ENCODE data around the gene VPS4A. TPM values are rescaled to one million over a fixed set of nuclear protein-coding genes. Genes with fewer than 3 reads are reported as not detected.

VPS4A gene
- total and polyA plus RNA-seq, 8 donors: 4.1 to 51.0 (median 31.0) TPM

DNA sequence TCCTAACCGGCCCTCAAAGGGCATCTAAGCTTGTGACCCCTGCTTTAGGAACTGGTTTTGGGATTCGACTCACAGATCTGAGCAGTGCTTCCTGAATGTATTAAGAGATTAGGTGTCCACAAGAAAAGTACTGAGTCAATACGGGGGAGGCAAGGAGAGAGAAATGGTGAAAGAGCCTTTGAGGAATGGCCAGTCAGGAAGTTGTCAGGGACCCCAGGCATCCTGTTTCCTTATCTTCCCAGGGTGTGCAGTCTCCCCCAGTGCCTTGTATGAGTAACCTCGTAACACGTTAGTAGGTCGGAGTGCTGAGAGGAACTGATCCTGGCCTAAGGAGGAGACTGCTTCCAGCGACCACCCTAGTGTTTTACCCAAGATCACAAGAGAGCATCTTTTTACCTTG lies 56.8 kb downstream of the VPS4A start:
- H3K4me1 ChIP-seq: peaks cover 0 to 8% (median 2%) of the 10 kb centered on the region in 4 donors
- no peak overlapping the region for H3K27ac ChIP-seq
- no peaks in the 10 kb centered on the region for H3K27me3 ChIP-seq
- peaks cover 62 to 100% (median 98%) of the 10 kb centered on the region in 4 donors for H3K36me3 ChIP-seq
- no peak overlapping the region for H3K4me3 ChIP-seq
- 78 to 88% (median 82%) methylated on average over 7 of the region's 7 CpGs for WGBS, 5 donors
- no peaks in the 10 kb centered on the region for H3K9me3 ChIP-seq
- no peak for DNase-seq
- TF ChIP-seq POLR2A (IDR thresholded peaks at IDR 0.05): no peak
- no peak for TF ChIP-seq EP300 (IDR thresholded peaks at IDR 0.05)
- TF ChIP-seq, protein P1, sequence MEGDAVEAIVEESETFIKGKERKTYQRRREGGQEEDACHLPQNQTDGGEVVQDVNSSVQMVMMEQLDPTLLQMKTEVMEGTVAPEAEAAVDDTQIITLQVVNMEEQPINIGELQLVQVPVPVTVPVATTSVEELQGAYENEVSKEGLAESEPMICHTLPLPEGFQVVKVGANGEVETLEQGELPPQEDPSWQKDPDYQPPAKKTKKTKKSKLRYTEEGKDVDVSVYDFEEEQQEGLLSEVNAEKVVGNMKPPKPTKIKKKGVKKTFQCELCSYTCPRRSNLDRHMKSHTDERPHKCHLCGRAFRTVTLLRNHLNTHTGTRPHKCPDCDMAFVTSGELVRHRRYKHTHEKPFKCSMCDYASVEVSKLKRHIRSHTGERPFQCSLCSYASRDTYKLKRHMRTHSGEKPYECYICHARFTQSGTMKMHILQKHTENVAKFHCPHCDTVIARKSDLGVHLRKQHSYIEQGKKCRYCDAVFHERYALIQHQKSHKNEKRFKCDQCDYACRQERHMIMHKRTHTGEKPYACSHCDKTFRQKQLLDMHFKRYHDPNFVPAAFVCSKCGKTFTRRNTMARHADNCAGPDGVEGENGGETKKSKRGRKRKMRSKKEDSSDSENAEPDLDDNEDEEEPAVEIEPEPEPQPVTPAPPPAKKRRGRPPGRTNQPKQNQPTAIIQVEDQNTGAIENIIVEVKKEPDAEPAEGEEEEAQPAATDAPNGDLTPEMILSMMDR (IDR thresholded peaks at IDR 0.05): no peak
- no peak for TF ChIP-seq POLR2AphosphoS5 (IDR thresholded peaks at IDR 0.05)
- intact Hi-C loops (cut with DNase I; ENCODE audit: low total_unique reads): no loop called here

DNA sequence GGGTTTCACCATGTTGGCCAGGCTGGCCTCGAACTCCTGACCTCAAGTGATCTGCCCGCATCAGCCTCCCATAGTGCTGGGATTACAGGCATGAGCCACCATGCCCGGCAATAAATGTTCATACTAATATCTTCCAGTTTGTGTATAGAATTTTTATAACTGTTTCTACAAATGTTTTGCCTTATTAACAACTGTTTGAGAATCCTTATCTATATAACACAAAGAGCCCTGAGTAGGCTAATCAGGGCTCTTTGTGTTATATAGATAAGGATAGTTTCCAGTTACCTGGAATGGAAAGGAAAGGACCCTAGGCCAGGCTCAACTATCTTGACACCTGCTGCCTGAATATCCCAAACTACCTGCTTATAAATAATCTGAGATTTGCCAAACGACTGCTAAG lies 57.7 kb downstream of the VPS4A start:
- no peak overlapping the region for H3K27ac ChIP-seq
- no peak overlapping the region for H3K4me3 ChIP-seq
- DNase-seq: no peak
- H3K4me1 ChIP-seq: peaks cover 0 to 12% (median 4%) of the 10 kb centered on the region in 4 donors
- intact Hi-C loops (cut with DNase I; ENCODE audit: low total_unique reads): no loop called here
- no peaks in the 10 kb centered on the region for H3K27me3 ChIP-seq
- peaks cover 60 to 100% (median 95%) of the 10 kb centered on the region in 4 donors for H3K36me3 ChIP-seq
- WGBS, 5 donors: 46 to 77% (median 56%) methylated on average over 4 of the region's 4 CpGs
- no peaks in the 10 kb centered on the region for H3K9me3 ChIP-seq
- TF ChIP-seq, protein P1 (IDR thresholded peaks at IDR 0.05): no peak
- TF ChIP-seq POLR2A (IDR thresholded peaks at IDR 0.05): no peak
- no peak for TF ChIP-seq POLR2AphosphoS5 (IDR thresholded peaks at IDR 0.05)
- no peak for TF ChIP-seq EP300 (IDR thresholded peaks at IDR 0.05)

DNA sequence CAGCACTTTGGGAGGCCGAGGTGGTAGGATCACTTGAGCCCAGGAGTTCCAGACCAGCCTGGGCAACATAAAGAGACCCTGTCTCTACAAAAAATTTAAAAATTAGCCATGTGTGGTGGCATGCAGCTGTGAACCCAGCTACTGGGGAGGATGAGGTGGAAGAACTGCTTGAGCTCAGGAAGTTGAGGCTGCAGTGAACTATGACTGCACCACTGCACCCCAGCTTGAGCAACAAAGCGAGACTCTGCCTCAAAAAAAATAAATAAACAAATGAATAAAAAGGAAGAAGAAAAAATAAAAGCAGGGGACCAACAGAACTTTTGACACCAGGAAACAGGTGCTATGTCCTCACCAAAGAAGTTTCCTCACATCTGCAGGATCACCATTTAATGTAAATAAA lies 60.4 kb downstream of the VPS4A start:
- Histone ChIP-seq H3K27ac (no peak overlapping the region), H3K4me1 (peaks cover 0 to 12% (median 4%) of the 10 kb centered on the region in 4 donors), H3K4me3 (no peak overlapping the region), H3K9me3 (no peaks in the 10 kb centered on the region), H3K27me3 (no peaks in the 10 kb centered on the region), H3K36me3 (peaks cover 35 to 82% (median 76%) of the 10 kb centered on the region in 4 donors)
- WGBS, 5 donors: 78 to 96% (median 90%) methylated on average over 2 of the region's 2 CpGs
- DNase-seq: no peak
- no peak for TF ChIP-seq EP300 (IDR thresholded peaks at IDR 0.05)
- intact Hi-C loops (cut with DNase I; ENCODE audit: low total_unique reads): no loop called here

DNA sequence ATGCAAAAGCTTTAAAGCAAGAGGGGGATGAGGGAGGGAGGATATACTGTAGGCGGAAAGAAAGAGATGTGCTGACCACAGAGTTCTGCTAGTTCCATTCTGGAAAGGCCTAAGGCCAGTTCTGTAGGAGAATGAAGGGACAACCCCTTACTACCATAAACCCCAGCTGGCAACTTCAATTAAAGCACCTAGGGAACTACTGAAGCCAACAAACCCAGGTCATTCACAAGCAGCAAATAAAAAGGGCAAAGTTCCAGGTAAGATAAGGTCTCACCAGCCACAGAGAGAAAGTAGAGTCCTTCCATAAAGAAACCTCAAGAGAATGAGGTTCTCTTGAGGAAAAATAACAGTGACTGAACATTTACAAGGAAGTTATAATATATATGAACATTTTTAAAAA lies 61.9 kb downstream of the VPS4A start:
- intact Hi-C loops (cut with DNase I; ENCODE audit: low total_unique reads): no loop called here
- H3K4me3 ChIP-seq: no peak overlapping the region
- no peak for TF ChIP-seq POLR2AphosphoS5 (IDR thresholded peaks at IDR 0.05)
- no peak for TF ChIP-seq EP300 (IDR thresholded peaks at IDR 0.05)
- TF ChIP-seq, protein P1 (IDR thresholded peaks at IDR 0.05): no peak
- TF ChIP-seq POLR2A (IDR thresholded peaks at IDR 0.05): no peak
- DNase-seq: peak in 1 of 2 donors; percentile 53
- 61 to 83% (median 75%) methylated on average over 1 of the region's 1 CpG for WGBS, 5 donors
- H3K27me3 ChIP-seq: no peaks in the 10 kb centered on the region
- H3K36me3 ChIP-seq: peaks cover 21 to 81% (median 74%) of the 10 kb centered on the region in 4 donors
- H3K9me3 ChIP-seq: no peaks in the 10 kb centered on the region
- H3K4me1 ChIP-seq: peaks cover 0 to 12% (median 4%) of the 10 kb centered on the region in 4 donors
- no peak overlapping the region for H3K27ac ChIP-seq

Other genes with a start within 250 kb of the VPS4A start
- 10 to 100 TPM in 1 of 5 donors, 1 to 10 TPM in 3, not detected in 1; 1.2 to 10.3 (median 6.3) TPM for gene HAS3, start 205.7 kb upstream of the VPS4A start, total RNA-seq
- 1 to 10 TPM; 1.1 to 5.8 (median 5.1) TPM for gene HAS3, start 205.7 kb upstream of the VPS4A start, polyA plus RNA-seq
- gene CHTF8, start 178.8 kb upstream of the VPS4A start, total RNA-seq: 10 to 100 TPM; 12.3 to 52.7 (median 33.0) TPM
- gene CHTF8, start 178.8 kb upstream of the VPS4A start, polyA plus RNA-seq: 10 to 100 TPM; 60.1 to 83.2 (median 64.8) TPM
- 10 to 100 TPM in 4 of 5 donors, 1 to 10 TPM in 1; 8.1 to 68.8 (median 32.0) TPM for gene UTP4, start 178.7 kb upstream of the VPS4A start, total RNA-seq
- 10 to 100 TPM; 18.7 to 33.1 (median 23.1) TPM for gene UTP4, start 178.7 kb upstream of the VPS4A start, polyA plus RNA-seq
- gene SNTB2, start 124.2 kb upstream of the VPS4A start, total RNA-seq: 10 to 100 TPM; 11.6 to 74.4 (median 45.5) TPM
- 1 to 10 TPM; 4.0 to 6.4 (median 4.2) TPM for gene SNTB2, start 124.2 kb upstream of the VPS4A start, polyA plus RNA-seq
- gene PDF, start 19.2 kb downstream of the VPS4A start, total RNA-seq: 100 to 1,000 TPM in 1 of 5 donors, 10 to 100 TPM in 2, 1 to 10 TPM in 1, not detected in 1; 6.4 to 131 (median 23.6) TPM
- 1 to 10 TPM; 1.7 to 7.9 (median 7.1) TPM for gene PDF, start 19.2 kb downstream of the VPS4A start, polyA plus RNA-seq
- gene COG8, start 28.2 kb downstream of the VPS4A start, total RNA-seq: 100 to 1,000 TPM in 1 of 5 donors, 10 to 100 TPM in 4; 18.1 to 167 (median 33.6) TPM
- 10 to 100 TPM; 11.1 to 19.7 (median 11.5) TPM for gene COG8, start 28.2 kb downstream of the VPS4A start, polyA plus RNA-seq
- gene NIP7, start 28.4 kb downstream of the VPS4A start, total RNA-seq: 10 to 100 TPM in 2 of 5 donors, 1 to 10 TPM in 1, under 1 TPM in 1, not detected in 1; 0.89 to 18.9 (median 9.8) TPM
- 10 to 100 TPM; 10.9 to 16.3 (median 14.4) TPM for gene NIP7, start 28.4 kb downstream of the VPS4A start, polyA plus RNA-seq
- gene TMED6, start 40.4 kb downstream of the VPS4A start, total RNA-seq: 10 to 100 TPM in 2 of 5 donors, 1 to 10 TPM in 2, not detected in 1; 1.8 to 31.9 (median 10.8) TPM
- gene TMED6, start 40.4 kb downstream of the VPS4A start, polyA plus RNA-seq: 10 to 100 TPM in 2 of 3 donors, 1 to 10 TPM in 1; 3.8 to 60.1 (median 37.6) TPM
- 100 to 1,000 TPM in 2 of 5 donors, 10 to 100 TPM in 3; 11.6 to 209 (median 35.1) TPM for gene TERF2, start 74.7 kb downstream of the VPS4A start, total RNA-seq
- gene TERF2, start 74.7 kb downstream of the VPS4A start, polyA plus RNA-seq: 10 to 100 TPM in 1 of 3 donors, 1 to 10 TPM in 2; 7.6 to 13.6 (median 8.8) TPM
- 10 to 100 TPM in 4 of 5 donors, 1 to 10 TPM in 1; 9.3 to 76.3 (median 46.8) TPM for gene CYB5B, start 113.3 kb downstream of the VPS4A start, total RNA-seq
- gene CYB5B, start 113.3 kb downstream of the VPS4A start, polyA plus RNA-seq: 10 to 100 TPM; 45.1 to 55.7 (median 52.9) TPM

Measured in stomach (tissue), 9 donors.